Activated CD4-positive, CD25-positive, alpha-beta regulatory T cell (primary cell): ENCODE data around the gene PKP1.

Source experiments
- DNase-seq, 4 experiments: peaks; one replicate each; lab custom pipeline; 2025; lab: John Stamatoyannopoulos, UW

PKP1 gene

GRCh38 chr1:201353186-201353940 is 70.1 kb downstream of the PKP1 start:
- DNase-seq = no peak

- no peak for DNase-seq
These were observed 71.0 kb downstream of the PKP1 start for GRCh38 chr1:201354151-201354900.

GRCh38 chr1:201354901-201355295 is 71.6 kb downstream of the PKP1 start:
- no peak for DNase-seq

GRCh38 chr1:201355471-201355870 is 72.2 kb downstream of the PKP1 start:
- no peak for DNase-seq

- no peak for DNase-seq
These were observed 72.9 kb downstream of the PKP1 start for GRCh38 chr1:201356236-201356635.

- no peak for DNase-seq
These were observed 73.4 kb downstream of the PKP1 start for GRCh38 chr1:201356701-201357100.

- DNase-seq = no peak
These were observed 73.9 kb downstream of the PKP1 start for GRCh38 chr1:201357211-201357610.

- no peak for DNase-seq
These were observed 74.5 kb downstream of the PKP1 start for GRCh38 chr1:201357636-201358348.

- DNase-seq = no peak
These were observed 75.3 kb downstream of the PKP1 start for GRCh38 chr1:201358596-201358995.

GRCh38 chr1:201359031-201359872 is 75.9 kb downstream of the PKP1 start:
- no peak for DNase-seq

GRCh38 chr1:201359873-201360210 is 76.5 kb downstream of the PKP1 start:
- no peak for DNase-seq

GRCh38 chr1:201360486-201360885 is 77.2 kb downstream of the PKP1 start:
- no peak for DNase-seq

GRCh38 chr1:201360901-201361651 is 77.8 kb downstream of the PKP1 start:
- no peak for DNase-seq

GRCh38 chr1:201361652-201362504 is 78.6 kb downstream of the PKP1 start:
- no peak for DNase-seq

- DNase-seq = no peak
These were observed 79.6 kb downstream of the PKP1 start for GRCh38 chr1:201362906-201363305.

- DNase-seq = no peak
These were observed 80.2 kb downstream of the PKP1 start for GRCh38 chr1:201363467-201363866.

GRCh38 chr1:201364808-201365105 is 81.5 kb downstream of the PKP1 start:
- DNase-seq = no peak

GRCh38 chr1:201365251-201365650 is 81.9 kb downstream of the PKP1 start:
- no peak for DNase-seq

- no peak for DNase-seq
These were observed 83.4 kb downstream of the PKP1 start for GRCh38 chr1:201366696-201367095.

GRCh38 chr1:201369209-201369608 is 85.9 kb downstream of the PKP1 start:
- no peak for DNase-seq

- DNase-seq = no peak
These were observed 87.2 kb downstream of the PKP1 start for GRCh38 chr1:201370500-201370899.
